Thymus (tissue), 11 donors: ENCODE results near the gene DGKD. TPM values are rescaled to one million over a fixed set of nuclear protein-coding genes. Genes with fewer than 3 reads are reported as not detected.

ENCODE experiments used
- DNase-seq, 9 donors: peaks; one replicate each; pipeline ENCODE4 v3.0.0-alpha.2; 2013; ENCODE audit warnings: low spot score in 9 of 9, low read depth in 6 of 9, missing footprints in 1 of 9
- H3K27ac ChIP-seq, 2 donors: one replicate each; pipeline ENCODE4 v1.5.1; 2013; ENCODE audit warnings: control low read depth in 1 of 2, low read depth in 1 of 2, low read length in 1 of 2, mild to moderate bottlenecking in 1 of 2, moderate library complexity in 1 of 2
- H3K27me3 ChIP-seq, 2 donors: one replicate each; pipeline ENCODE4 v1.5.1; 2013; ENCODE audit warnings: low read length in 1 of 2; ENCODE audit not compliant: control insufficient read depth in 2 of 2, insufficient read depth in 1 of 2
- H3K36me3 ChIP-seq, 2 donors: one replicate each; pipeline ENCODE4 v1.5.1; 2013; ENCODE audit warnings: low read length in 1 of 2, mild to moderate bottlenecking in 1 of 2, moderate library complexity in 1 of 2; ENCODE audit not compliant: control insufficient read depth in 2 of 2, insufficient read depth in 2 of 2
- H3K4me1 ChIP-seq, 2 donors: one replicate each; pipeline ENCODE4 v1.5.1; 2013; ENCODE audit warnings: low read length in 2 of 2; ENCODE audit not compliant: control insufficient read depth in 2 of 2, insufficient read depth in 2 of 2
- H3K4me3 ChIP-seq, 2 donors: one replicate each; pipeline ENCODE4 v1.5.1; 2013; ENCODE audit warnings: low read length in 2 of 2, control low read depth in 1 of 2, mild to moderate bottlenecking in 1 of 2
- H3K9me3 ChIP-seq, 2 donors: one replicate each; pipeline ENCODE4 v1.5.1; 2013; ENCODE audit warnings: low read length in 1 of 2, mild to moderate bottlenecking in 1 of 2; ENCODE audit not compliant: control insufficient read depth in 2 of 2, insufficient read depth in 1 of 2
- WGBS: extraction: QIAGEN DNeasy Blood & Tissue Kit; methylation state at CpG from one replicate; pipeline ENCODE4 v1.1.7; 2013; 5-methylcytosine and 5-hydroxymethylcytosine counted together
- polyA plus RNA-seq: library from polyadenylated mRNA; stranded (reverse); fragments of 200-250 nt; gene quantifications from one replicate; pipeline ENCODE4 v1.2.3, GENCODE V29; 2013
- total RNA-seq: library from RNA; stranded (reverse); fragments of 120-200 nt; gene quantifications from one replicate; pipeline ENCODE4 v1.2.4, GENCODE V29; 2013
- donor health status: healthy.

DGKD gene
- total and polyA plus RNA-seq, 2 donors, result 8.0 to 23.5 TPM

GRCh38 chr2:233501198-233502076 lies 147.1 kb downstream of the DGKD start:
- Histone ChIP-seq H3K36me3 (no peaks in the 10 kb centered on the region), H3K27ac (no peak overlapping the region), H3K4me3 (no peak overlapping the region), H3K9me3 (peaks cover 2 to 3% of the 10 kb centered on the region in 2 donors), H3K4me1 (no peaks in the 10 kb centered on the region), H3K27me3 (no peaks in the 10 kb centered on the region)
- 96% methylated on average over 3 of the region's 3 CpGs for WGBS
- DNase-seq, result no peak

- Histone ChIP-seq H3K27me3 (no peaks in the 10 kb centered on the region), H3K4me3 (no peak overlapping the region), H3K9me3 (peaks cover 2 to 3% of the 10 kb centered on the region in 2 donors), H3K27ac (no peak overlapping the region), H3K36me3 (no peaks in the 10 kb centered on the region), H3K4me1 (no peaks in the 10 kb centered on the region)
- DNase-seq, result no peak
- 100% methylated on average over 1 of the region's 1 CpG for WGBS
Measured at GRCh38 chr2:233503481-233503880, 149.2 kb downstream of the DGKD start.

GRCh38 chr2:233503947-233504637 lies 149.8 kb downstream of the DGKD start:
- DNase-seq, result no peak
- WGBS, result 99% methylated on average over 1 of the region's 1 CpG
- H3K36me3 ChIP-seq, result no peaks in the 10 kb centered on the region
- no peak overlapping the region for H3K27ac ChIP-seq
- no peaks in the 10 kb centered on the region for H3K4me1 ChIP-seq
- no peaks in the 10 kb centered on the region for H3K27me3 ChIP-seq
- peaks cover 2 to 3% of the 10 kb centered on the region in 2 donors for H3K9me3 ChIP-seq
- H3K4me3 ChIP-seq, result no peak overlapping the region

GRCh38 chr2:233513953-233514655 lies 159.8 kb downstream of the DGKD start:
- H3K27ac ChIP-seq, result no peak overlapping the region
- DNase-seq, result no peak

GRCh38 chr2:233519787-233520611 lies 165.7 kb downstream of the DGKD start:
- Histone ChIP-seq H3K36me3 (peaks cover 3% of the 10 kb centered on the region in 2 donors), H3K27me3 (no peaks in the 10 kb centered on the region), H3K4me3 (no peak overlapping the region), H3K4me1 (no peaks in the 10 kb centered on the region), H3K9me3 (no peaks in the 10 kb centered on the region), H3K27ac (no peak overlapping the region)
- DNase-seq, result no peak
- 66% methylated on average over 3 of the region's 3 CpGs for WGBS

More at GRCh38 chr2:233513953-233514655, 159.8 kb downstream of the DGKD start:
- Histone ChIP-seq H3K27me3 (no peaks in the 10 kb centered on the region), H3K9me3 (no peaks in the 10 kb centered on the region), H3K4me1 (no peaks in the 10 kb centered on the region), H3K4me3 (no peak overlapping the region), H3K36me3 (peaks cover 0 to 4% of the 10 kb centered on the region in 2 donors)
- WGBS, result 91% methylated on average over 7 of the region's 7 CpGs

Other genes with a start within 250 kb of the DGKD start
- gene ATG16L1, start 102.8 kb upstream of the DGKD start, total RNA-seq, result 23.4 TPM
- gene ATG16L1, start 102.8 kb upstream of the DGKD start, polyA plus RNA-seq, result 27.6 TPM
- 0.61 TPM for gene SAG, start 46.7 kb upstream of the DGKD start, total RNA-seq
- 0.32 TPM for gene SAG, start 46.7 kb upstream of the DGKD start, polyA plus RNA-seq
- 16.1 TPM for gene USP40, start 212.3 kb downstream of the DGKD start, total RNA-seq
- gene USP40, start 212.3 kb downstream of the DGKD start, polyA plus RNA-seq, result 26.7 TPM